PFSK-1 (cell line): ENCODE results near the gene NUDT15.

ENCODE experiments used
- FOXP2 ChIP-seq: optimal IDR thresholded peaks from 2 replicates; pipeline ENCODE3; 2011; ENCODE audit warnings: borderline replicate concordance, control low read depth, inconsistent platforms; ENCODE audit not compliant: insufficient read depth; ENCODE audit errors: extremely low read length, extremely low read depth
- POLR2AphosphoS5 ChIP-seq: IDR thresholded peaks from 2 replicates; pipeline ENCODE4 v1.6.1; 2012; ENCODE audit warnings: low read depth, mild to moderate bottlenecking, control low read depth, low read length, moderate library complexity
- SIN3A ChIP-seq: IDR thresholded peaks from 2 replicates; pipeline ENCODE4 v1.6.1; 2012; ENCODE audit warnings: mild to moderate bottlenecking, low read length, moderate library complexity, borderline replicate concordance; ENCODE audit not compliant: insufficient read depth
- TAF1 ChIP-seq: IDR thresholded peaks from 2 replicates; pipeline ENCODE4 v1.6.1; 2012; ENCODE audit warnings: low read length, control low read depth, borderline replicate concordance; ENCODE audit not compliant: insufficient read depth
- TF ChIP-seq, protein P1 (sequence below), 2 experiments: IDR thresholded peaks; 2 replicates each; pipeline versions ENCODE4 v1.6.1 to v1.8.0; 2011 to 2012; ENCODE audit warnings: low read depth in 2 of 2, low read length in 2 of 2, control low read depth in 1 of 2, inconsistent platforms in 1 of 2, mild to moderate bottlenecking in 1 of 2, moderate library complexity in 1 of 2; ENCODE audit not compliant: insufficient read depth in 1 of 2

The NUDT15 gene

DNA sequence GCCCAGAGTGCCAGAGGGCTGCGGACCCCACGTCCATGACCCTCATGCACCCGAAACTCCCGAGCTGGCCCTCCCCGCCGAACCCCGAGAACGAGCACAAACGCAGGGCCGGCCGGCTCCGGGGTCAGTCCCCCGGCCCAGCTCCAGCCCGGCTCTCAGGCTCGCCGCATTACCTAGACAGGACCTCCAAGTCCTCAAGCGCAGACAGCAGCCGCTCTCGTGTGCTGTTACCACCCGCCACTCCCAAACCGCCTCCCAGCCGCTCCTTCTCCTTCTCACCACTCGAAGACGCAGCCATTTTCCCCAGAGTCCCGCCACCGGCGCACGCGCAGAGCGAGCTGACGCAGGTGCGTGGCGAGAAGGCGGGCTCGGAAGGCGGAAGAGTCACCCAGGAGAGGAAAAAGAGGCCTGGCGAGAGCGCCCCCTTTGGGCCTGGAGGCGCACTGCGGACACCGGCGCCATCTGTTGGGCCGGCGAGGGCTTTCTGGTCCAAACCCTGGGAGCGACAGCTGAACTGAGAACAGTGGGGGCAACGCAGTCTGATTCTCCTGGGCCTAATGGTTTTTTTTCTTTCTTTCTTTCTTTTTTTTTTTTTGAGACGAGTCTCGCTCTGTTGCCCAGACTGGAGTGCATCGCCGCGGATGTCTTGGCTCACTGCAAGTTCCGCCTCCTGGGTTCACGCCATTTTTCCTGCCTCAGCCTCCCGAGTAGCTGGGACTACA, 57.4 kb downstream of the NUDT15 start, which contains the start of gene MED4:
TSS of gene MED4 (minus strand) at position 324 of the 722 bp plus-strand sequence. CDS start at position 298, 26 bp downstream.
- peak; percentile 91 for TF ChIP-seq TAF1
- peak; percentile 31 for TF ChIP-seq FOXP2
- peak; percentile 89 for TF ChIP-seq POLR2AphosphoS5
- no peak for TF ChIP-seq SIN3A
- TF ChIP-seq, protein P1, sequence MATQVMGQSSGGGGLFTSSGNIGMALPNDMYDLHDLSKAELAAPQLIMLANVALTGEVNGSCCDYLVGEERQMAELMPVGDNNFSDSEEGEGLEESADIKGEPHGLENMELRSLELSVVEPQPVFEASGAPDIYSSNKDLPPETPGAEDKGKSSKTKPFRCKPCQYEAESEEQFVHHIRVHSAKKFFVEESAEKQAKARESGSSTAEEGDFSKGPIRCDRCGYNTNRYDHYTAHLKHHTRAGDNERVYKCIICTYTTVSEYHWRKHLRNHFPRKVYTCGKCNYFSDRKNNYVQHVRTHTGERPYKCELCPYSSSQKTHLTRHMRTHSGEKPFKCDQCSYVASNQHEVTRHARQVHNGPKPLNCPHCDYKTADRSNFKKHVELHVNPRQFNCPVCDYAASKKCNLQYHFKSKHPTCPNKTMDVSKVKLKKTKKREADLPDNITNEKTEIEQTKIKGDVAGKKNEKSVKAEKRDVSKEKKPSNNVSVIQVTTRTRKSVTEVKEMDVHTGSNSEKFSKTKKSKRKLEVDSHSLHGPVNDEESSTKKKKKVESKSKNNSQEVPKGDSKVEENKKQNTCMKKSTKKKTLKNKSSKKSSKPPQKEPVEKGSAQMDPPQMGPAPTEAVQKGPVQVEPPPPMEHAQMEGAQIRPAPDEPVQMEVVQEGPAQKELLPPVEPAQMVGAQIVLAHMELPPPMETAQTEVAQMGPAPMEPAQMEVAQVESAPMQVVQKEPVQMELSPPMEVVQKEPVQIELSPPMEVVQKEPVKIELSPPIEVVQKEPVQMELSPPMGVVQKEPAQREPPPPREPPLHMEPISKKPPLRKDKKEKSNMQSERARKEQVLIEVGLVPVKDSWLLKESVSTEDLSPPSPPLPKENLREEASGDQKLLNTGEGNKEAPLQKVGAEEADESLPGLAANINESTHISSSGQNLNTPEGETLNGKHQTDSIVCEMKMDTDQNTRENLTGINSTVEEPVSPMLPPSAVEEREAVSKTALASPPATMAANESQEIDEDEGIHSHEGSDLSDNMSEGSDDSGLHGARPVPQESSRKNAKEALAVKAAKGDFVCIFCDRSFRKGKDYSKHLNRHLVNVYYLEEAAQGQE (IDR thresholded peaks at IDR 0.05; ENCODE audit: insufficient read depth in 1 of 2, low read depth in 2 of 2, low read length in 2 of 2), result peak in 1 of 2 experiments; percentile 36; a peak in 1 of 4 replicates

DNA sequence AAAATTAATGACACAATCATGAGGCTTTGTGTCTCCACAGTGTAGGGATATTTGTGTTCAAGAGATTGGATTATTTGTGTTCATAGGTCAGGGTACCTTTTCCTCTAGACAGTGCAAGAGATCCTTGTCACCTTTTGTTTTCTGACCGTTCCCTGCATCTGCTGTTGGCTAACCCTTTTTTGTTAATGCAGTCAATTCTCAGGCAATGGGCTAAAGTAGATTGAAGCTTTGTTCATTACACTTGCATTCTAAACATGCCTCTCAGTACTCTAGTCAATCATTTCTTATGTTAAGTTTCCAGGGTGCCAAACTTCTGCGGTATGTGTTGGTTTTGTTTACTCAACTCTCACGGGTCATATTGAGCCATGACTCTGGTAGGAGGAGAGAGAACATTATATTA, 59.1 kb downstream of the NUDT15 start:
- TF ChIP-seq, protein P1 (IDR thresholded peaks at IDR 0.05; ENCODE audit: insufficient read depth in 1 of 2, low read depth in 2 of 2, low read length in 2 of 2), result no peak
- TF ChIP-seq FOXP2, result no peak
- TF ChIP-seq SIN3A, result no peak
- no peak for TF ChIP-seq POLR2AphosphoS5
- TF ChIP-seq TAF1, result no peak
